HepG2 (cell line): ENCODE results near the gene JMJD6. TPM values are rescaled to one million over a fixed set of nuclear protein-coding genes. Genes with fewer than 3 reads are reported as not detected.

Experiments used
- CAMTA2 ChIP-seq: sonication (generic); formaldehyde crosslinking; IDR thresholded peaks from 2 replicates; pipeline ENCODE4 v1.4.0; 2020; ENCODE audit warnings: mild to moderate bottlenecking, missing genetic modification reagents, borderline replicate concordance
- FIP1L1 ChIP-seq: fragments of 200-400 bp; formaldehyde crosslinking; IDR thresholded peaks from 2 replicates; pipeline ENCODE4 v1.6.1; 2018; ENCODE audit warnings: low read depth, mild to moderate bottlenecking, low read length, moderate library complexity, borderline replicate concordance; ENCODE audit not compliant: insufficient read depth
- POGZ ChIP-seq: sonication (generic); formaldehyde crosslinking; IDR thresholded peaks from 2 replicates; pipeline ENCODE4 v1.4.0; 2020; ENCODE audit warnings: mild to moderate bottlenecking, missing genetic modification reagents
- SMC3 ChIP-seq: IDR thresholded peaks from 2 replicates; pipeline ENCODE4 v1.6.1; 2011; ENCODE audit warnings: low read length, improper control_type of control experiment
- SRSF1 ChIP-seq: fragments of 200-400 bp; formaldehyde crosslinking; optimal IDR thresholded peaks from 2 replicates; pipeline ENCODE3; 2017; ENCODE audit warnings: mild to moderate bottlenecking, low read depth, low read length, moderate library complexity
- ZNF670 ChIP-seq: sonication (generic); formaldehyde crosslinking; IDR thresholded peaks from 2 replicates; pipeline ENCODE4 v1.8.0; 2022; ENCODE audit warnings: mild to moderate bottlenecking, missing genetic modification reagents, borderline replicate concordance
- ZNF737 ChIP-seq: sonication (generic); formaldehyde crosslinking; IDR thresholded peaks from 2 replicates; pipeline ENCODE4 v1.5.0; 2020; ENCODE audit warnings: missing genetic modification reagents, mild to moderate bottlenecking, borderline replicate concordance
- polyA plus RNA-seq, 8 experiments: library from polyadenylated mRNA; depleted of rRNA in 3 of 8; stranded (reverse) in 7 of 8; unstranded in 1 of 8; fragments of >200 nt; fragmentation: Illumina TruSeq in 4 of 8; extraction: Trizol in 4 of 8; gene quantifications; 2 replicates each; pipeline versions ENCODE4 v1.2.1 to v1.2.3, GENCODE V29; 2011 to 2016; ENCODE audit warnings: low read depth in 4 of 8, missing spikeins in 1 of 8, mixed read lengths in 1 of 8; ENCODE audit not compliant: insufficient read depth in 1 of 8
- total RNA-seq, 5 experiments: library from RNA; depleted of rRNA; stranded (reverse); fragments of >200 nt; fragmentation: Illumina TruSeq; extraction: Trizol; gene quantifications; 2 replicates each; pipeline ENCODE4 v1.2.3, GENCODE V29; 2016; ENCODE audit warnings: low read depth in 1 of 5
- TF ChIP-seq, protein P1 (sequence below): sonication (generic); formaldehyde crosslinking; IDR thresholded peaks from 2 replicates; pipeline ENCODE4 v1.8.1; 2023; ENCODE audit warnings: missing genetic modification reagents, mild to moderate bottlenecking, borderline replicate concordance
- TF ChIP-seq, protein P2 (sequence below), 2 experiments: fragments of 450-650 bp in 1 of 2; sonication (generic) in 1 of 2; formaldehyde crosslinking in 1 of 2; IDR thresholded peaks; 2 replicates each; pipeline versions ENCODE4 v1.6.1 to v1.8.0; 2016 to 2022; ENCODE audit warnings: antibody characterized with exemption in 1 of 2, mild to moderate bottlenecking in 1 of 2, missing genetic modification reagents in 1 of 2
- TF ChIP-seq, protein P3 (sequence below): IDR thresholded peaks from 2 replicates; pipeline ENCODE4 v1.6.1; 2012; ENCODE audit warnings: inconsistent platforms
- TF ChIP-seq, protein P4 (sequence below): sonication (generic); formaldehyde crosslinking; IDR thresholded peaks from 2 replicates; pipeline ENCODE4 v1.5.1; 2020; ENCODE audit warnings: missing genetic modification reagents, mild to moderate bottlenecking, borderline replicate concordance
- TF ChIP-seq, protein P5 (sequence below): sonication (generic); formaldehyde crosslinking; IDR thresholded peaks from 2 replicates; pipeline ENCODE4 v1.8.0; 2022; ENCODE audit warnings: missing genetic modification reagents, mild to moderate bottlenecking, moderate library complexity, borderline replicate concordance

JMJD6 gene
- total and polyA plus RNA-seq, 2 of the 13 experiments (the other 11 are each of a cell fraction or from before 2014, with no cell fraction given): 33.6 to 41.0 TPM

DNA sequence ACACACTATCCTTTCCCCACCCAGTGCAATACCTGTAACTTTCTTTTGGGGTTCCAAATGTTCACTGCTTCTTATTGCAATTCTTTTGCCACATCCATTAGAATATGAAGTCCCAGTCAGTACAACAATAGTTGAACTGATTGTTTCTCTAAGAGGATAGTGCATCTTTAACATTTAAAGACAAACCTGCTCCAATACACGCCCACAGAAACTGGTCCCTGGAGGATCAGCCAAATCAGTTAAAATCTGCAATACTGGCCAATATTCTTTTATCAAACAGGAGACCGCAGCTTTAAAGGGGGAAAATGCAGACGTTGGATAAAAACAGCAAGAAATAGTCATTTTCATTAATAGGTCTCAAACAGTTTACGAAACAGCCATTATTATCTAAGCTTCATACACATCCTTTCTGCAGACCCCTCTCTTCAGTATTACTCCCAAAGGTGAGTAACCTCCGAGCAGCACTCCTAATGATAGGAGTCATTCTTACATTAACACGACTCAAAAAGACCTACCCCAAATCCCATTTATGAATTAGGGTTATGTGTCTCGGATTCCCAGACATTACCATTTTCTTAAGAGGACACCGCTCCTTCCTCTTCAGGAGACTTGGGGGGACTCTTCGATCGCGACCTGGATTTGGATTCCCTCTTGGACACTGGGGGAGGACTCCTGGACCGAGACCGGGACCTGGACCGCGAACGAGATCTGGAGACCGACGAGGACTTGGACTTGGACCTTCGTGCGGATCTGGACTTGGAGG lies 9.4 kb upstream of the JMJD6 start (continued):
- TF ChIP-seq FIP1L1: no peak
- TF ChIP-seq, protein P1, sequence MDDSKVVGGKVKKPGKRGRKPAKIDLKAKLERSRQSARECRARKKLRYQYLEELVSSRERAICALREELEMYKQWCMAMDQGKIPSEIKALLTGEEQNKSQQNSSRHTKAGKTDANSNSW (CRISPR knock-in tag): no peak
- TF ChIP-seq, protein P2, sequence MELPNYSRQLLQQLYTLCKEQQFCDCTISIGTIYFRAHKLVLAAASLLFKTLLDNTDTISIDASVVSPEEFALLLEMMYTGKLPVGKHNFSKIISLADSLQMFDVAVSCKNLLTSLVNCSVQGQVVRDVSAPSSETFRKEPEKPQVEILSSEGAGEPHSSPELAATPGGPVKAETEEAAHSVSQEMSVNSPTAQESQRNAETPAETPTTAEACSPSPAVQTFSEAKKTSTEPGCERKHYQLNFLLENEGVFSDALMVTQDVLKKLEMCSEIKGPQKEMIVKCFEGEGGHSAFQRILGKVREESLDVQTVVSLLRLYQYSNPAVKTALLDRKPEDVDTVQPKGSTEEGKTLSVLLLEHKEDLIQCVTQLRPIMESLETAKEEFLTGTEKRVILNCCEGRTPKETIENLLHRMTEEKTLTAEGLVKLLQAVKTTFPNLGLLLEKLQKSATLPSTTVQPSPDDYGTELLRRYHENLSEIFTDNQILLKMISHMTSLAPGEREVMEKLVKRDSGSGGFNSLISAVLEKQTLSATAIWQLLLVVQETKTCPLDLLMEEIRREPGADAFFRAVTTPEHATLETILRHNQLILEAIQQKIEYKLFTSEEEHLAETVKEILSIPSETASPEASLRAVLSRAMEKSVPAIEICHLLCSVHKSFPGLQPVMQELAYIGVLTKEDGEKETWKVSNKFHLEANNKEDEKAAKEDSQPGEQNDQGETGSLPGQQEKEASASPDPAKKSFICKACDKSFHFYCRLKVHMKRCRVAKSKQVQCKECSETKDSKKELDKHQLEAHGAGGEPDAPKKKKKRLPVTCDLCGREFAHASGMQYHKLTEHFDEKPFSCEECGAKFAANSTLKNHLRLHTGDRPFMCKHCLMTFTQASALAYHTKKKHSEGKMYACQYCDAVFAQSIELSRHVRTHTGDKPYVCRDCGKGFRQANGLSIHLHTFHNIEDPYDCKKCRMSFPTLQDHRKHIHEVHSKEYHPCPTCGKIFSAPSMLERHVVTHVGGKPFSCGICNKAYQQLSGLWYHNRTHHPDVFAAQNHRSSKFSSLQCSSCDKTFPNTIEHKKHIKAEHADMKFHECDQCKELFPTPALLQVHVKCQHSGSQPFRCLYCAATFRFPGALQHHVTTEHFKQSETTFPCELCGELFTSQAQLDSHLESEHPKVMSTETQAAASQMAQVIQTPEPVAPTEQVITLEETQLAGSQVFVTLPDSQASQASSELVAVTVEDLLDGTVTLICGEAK (IDR thresholded peaks at IDR 0.05): no peak
- TF ChIP-seq, protein P2 (CRISPR knock-in tag; IDR thresholded peaks at IDR 0.05): no peak
- no peak; the same call in 1 of the 2 replicates for TF ChIP-seq ZNF670 (CRISPR knock-in tag)
- TF ChIP-seq, protein P3, sequence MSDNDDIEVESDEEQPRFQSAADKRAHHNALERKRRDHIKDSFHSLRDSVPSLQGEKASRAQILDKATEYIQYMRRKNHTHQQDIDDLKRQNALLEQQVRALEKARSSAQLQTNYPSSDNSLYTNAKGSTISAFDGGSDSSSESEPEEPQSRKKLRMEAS: no peak
- no peak for TF ChIP-seq SRSF1
- no peak for TF ChIP-seq SMC3
- TF ChIP-seq, protein P4, sequence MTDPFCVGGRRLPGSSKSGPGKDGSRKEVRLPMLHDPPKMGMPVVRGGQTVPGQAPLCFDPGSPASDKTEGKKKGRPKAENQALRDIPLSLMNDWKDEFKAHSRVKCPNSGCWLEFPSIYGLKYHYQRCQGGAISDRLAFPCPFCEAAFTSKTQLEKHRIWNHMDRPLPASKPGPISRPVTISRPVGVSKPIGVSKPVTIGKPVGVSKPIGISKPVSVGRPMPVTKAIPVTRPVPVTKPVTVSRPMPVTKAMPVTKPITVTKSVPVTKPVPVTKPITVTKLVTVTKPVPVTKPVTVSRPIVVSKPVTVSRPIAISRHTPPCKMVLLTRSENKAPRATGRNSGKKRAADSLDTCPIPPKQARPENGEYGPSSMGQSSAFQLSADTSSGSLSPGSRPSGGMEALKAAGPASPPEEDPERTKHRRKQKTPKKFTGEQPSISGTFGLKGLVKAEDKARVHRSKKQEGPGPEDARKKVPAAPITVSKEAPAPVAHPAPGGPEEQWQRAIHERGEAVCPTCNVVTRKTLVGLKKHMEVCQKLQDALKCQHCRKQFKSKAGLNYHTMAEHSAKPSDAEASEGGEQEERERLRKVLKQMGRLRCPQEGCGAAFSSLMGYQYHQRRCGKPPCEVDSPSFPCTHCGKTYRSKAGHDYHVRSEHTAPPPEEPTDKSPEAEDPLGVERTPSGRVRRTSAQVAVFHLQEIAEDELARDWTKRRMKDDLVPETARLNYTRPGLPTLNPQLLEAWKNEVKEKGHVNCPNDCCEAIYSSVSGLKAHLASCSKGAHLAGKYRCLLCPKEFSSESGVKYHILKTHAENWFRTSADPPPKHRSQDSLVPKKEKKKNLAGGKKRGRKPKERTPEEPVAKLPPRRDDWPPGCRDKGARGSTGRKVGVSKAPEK (CRISPR knock-in tag): no peak
- no peak for TF ChIP-seq POGZ (CRISPR knock-in tag)
- no peak for TF ChIP-seq ZNF737 (CRISPR knock-in tag)
- TF ChIP-seq, protein P5, sequence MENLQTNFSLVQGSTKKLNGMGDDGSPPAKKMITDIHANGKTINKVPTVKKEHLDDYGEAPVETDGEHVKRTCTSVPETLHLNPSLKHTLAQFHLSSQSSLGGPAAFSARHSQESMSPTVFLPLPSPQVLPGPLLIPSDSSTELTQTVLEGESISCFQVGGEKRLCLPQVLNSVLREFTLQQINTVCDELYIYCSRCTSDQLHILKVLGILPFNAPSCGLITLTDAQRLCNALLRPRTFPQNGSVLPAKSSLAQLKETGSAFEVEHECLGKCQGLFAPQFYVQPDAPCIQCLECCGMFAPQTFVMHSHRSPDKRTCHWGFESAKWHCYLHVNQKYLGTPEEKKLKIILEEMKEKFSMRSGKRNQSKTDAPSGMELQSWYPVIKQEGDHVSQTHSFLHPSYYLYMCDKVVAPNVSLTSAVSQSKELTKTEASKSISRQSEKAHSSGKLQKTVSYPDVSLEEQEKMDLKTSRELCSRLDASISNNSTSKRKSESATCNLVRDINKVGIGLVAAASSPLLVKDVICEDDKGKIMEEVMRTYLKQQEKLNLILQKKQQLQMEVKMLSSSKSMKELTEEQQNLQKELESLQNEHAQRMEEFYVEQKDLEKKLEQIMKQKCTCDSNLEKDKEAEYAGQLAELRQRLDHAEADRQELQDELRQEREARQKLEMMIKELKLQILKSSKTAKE (CRISPR knock-in tag): no peak
- TF ChIP-seq CAMTA2 (CRISPR knock-in tag): peak; percentile 48; the same call in 1 of the 2 replicates
